ENCODE data around the gene RILPL1. TPM values are rescaled to one million over a fixed set of nuclear protein-coding genes. Genes with fewer than 3 reads are reported as not detected.
"Not testable (repeated sequence)": the region's sequence is repeated elsewhere in the genome, so short reads cannot be mapped to it uniquely, and the experiment has no call there.

Gene RILPL1
- polyA plus RNA-seq, 1 donor (not counting 4 experiments of a cell fraction or from before 2014, with no cell fraction given) = 17.0 TPM

DNA sequence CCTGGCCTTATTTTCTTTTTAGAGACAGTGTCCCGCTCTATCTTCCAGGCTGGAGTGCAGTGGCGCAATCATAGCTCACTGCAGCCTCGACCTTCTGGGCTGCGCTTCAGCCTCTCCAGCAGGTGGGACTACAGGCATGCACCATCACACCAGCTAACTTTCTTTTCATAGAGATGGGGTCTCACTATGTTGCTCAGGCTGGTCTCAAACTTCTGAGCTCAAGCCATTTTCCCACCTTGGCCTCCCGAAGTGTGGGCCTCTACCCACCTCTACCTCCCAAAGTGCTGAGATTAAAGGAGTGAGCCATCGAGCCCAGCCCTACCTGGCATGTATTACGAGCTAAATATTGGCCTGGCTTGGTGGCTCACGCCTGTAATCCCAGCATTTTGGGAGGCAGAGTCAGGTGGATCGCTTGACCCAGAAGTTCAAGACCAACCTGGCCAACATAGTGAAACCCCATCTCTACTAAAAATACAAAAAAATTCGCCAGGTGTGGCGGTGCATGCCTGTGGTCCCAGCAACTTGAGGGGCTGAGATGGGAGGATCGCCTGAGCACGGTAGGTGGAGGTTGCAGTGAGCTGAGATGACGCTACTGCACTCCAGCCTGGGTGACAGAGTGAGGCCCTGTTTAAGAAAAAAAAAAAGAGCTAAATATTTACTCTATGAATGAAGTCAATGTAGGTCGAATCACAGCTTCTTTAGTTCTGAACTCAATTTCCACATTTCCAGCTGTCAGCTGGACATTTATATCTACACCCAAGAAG lies 7.6 kb upstream of the RILPL1 start:
- Histone ChIP-seq H2AFZ (ENCODE audit: control insufficient read depth, low read length) (no peak overlapping the region), H3K79me2 (ENCODE audit: control insufficient read depth, insufficient read depth, low read length) (no peaks in the 10 kb centered on the region), H3K27ac (ENCODE audit: control insufficient read depth, insufficient read depth, low read length) (no peak overlapping the region), H3K9me3 (ENCODE audit: control insufficient read depth, low read depth, low read length) (no peaks in the 10 kb centered on the region), H3K36me3 (ENCODE audit: control insufficient read depth in 2 of 2, extremely low read depth in 1 of 2, insufficient read depth in 2 of 2, low read length in 2 of 2) (no peaks in the 10 kb centered on the region), H3K4me1 (ENCODE audit: control insufficient read depth, extremely low read depth, insufficient read depth, low read length) (peaks cover 2% of the 10 kb centered on the region), H3K9ac (ENCODE audit: control insufficient read depth, extremely low read depth, insufficient read depth, low read length) (no peak overlapping the region), H3K4me2 (ENCODE audit: control insufficient read depth, extremely low read depth, insufficient read depth, low read depth, low read length) (no peak overlapping the region), H4K20me1 (ENCODE audit: control insufficient read depth, extremely low read depth, insufficient read depth, low read length) (no peaks in the 10 kb centered on the region), H3K4me3 (ENCODE audit: control insufficient read depth in 2 of 3, extremely low read depth in 1 of 3, insufficient read depth in 2 of 3, low read depth in 1 of 3, low read length in 3 of 3) (no peak overlapping the region), H3K27me3 (ENCODE audit: control insufficient read depth, extremely low read depth, insufficient read depth, low read length) (no peaks in the 10 kb centered on the region), H3K9me1 (ENCODE audit: control insufficient read depth, extremely low read depth, insufficient read depth, low read length) (no peaks in the 10 kb centered on the region)
- FAIRE-seq (no peak), DNase-seq (ENCODE audit: low read depth, low spot score) (no peak)
- no peak for TF ChIP-seq EZH2 (IDR thresholded peaks at IDR 0.05; ENCODE audit: low read length)
- TF ChIP-seq, protein P1, sequence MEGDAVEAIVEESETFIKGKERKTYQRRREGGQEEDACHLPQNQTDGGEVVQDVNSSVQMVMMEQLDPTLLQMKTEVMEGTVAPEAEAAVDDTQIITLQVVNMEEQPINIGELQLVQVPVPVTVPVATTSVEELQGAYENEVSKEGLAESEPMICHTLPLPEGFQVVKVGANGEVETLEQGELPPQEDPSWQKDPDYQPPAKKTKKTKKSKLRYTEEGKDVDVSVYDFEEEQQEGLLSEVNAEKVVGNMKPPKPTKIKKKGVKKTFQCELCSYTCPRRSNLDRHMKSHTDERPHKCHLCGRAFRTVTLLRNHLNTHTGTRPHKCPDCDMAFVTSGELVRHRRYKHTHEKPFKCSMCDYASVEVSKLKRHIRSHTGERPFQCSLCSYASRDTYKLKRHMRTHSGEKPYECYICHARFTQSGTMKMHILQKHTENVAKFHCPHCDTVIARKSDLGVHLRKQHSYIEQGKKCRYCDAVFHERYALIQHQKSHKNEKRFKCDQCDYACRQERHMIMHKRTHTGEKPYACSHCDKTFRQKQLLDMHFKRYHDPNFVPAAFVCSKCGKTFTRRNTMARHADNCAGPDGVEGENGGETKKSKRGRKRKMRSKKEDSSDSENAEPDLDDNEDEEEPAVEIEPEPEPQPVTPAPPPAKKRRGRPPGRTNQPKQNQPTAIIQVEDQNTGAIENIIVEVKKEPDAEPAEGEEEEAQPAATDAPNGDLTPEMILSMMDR (optimal IDR thresholded peaks at IDR 0.05 in 1 of 3, IDR thresholded peaks at IDR 0.05 in 1 of 3, conservative IDR thresholded peaks at IDR 0.05 in 1 of 3; ENCODE audit: extremely low read depth in 1 of 3, insufficient read depth in 2 of 3, low read length in 3 of 3) = peak in 1 of 3 experiments; percentile 9
- dilution Hi-C loops (cut with MboI; ENCODE audit: extremely low pct_ligation_motif_present, low sequenced_read_pairs) = no loop called here

DNA sequence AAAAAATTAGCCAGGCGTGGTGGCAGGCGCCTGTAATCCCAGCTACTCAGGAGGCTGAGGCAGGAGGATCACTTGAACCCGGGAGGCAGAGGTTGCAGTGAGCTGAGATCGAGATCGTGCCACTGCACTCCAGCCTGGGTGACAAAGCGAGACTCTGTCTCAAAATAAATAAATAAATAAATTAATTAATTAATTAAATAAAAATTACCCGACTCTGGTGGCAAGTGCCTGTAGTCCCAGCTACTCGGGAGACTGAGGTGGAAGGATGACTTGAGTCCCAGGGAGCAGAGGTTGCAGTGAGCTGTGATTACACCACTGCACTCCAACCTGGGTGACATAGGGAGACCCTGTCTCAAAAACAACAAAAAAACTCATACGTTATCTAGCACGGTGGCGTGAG lies 2.4 kb upstream of the RILPL1 start:
- H3K27me3 ChIP-seq (ENCODE audit: control insufficient read depth, extremely low read depth, insufficient read depth, low read length); H2AFZ ChIP-seq (ENCODE audit: control insufficient read depth, low read length); DNase-seq (ENCODE audit: low read depth, low spot score); dilution Hi-C loops (cut with MboI; ENCODE audit: extremely low pct_ligation_motif_present, low sequenced_read_pairs); H3K4me3 ChIP-seq (ENCODE audit: control insufficient read depth in 2 of 3, extremely low read depth in 1 of 3, insufficient read depth in 2 of 3, low read depth in 1 of 3, low read length in 3 of 3); H3K9ac ChIP-seq (ENCODE audit: control insufficient read depth, extremely low read depth, insufficient read depth, low read length); H3K9me1 ChIP-seq (ENCODE audit: control insufficient read depth, extremely low read depth, insufficient read depth, low read length); H3K36me3 ChIP-seq (ENCODE audit: control insufficient read depth in 2 of 2, extremely low read depth in 1 of 2, insufficient read depth in 2 of 2, low read length in 2 of 2); H3K4me2 ChIP-seq (ENCODE audit: control insufficient read depth, extremely low read depth, insufficient read depth, low read depth, low read length); FAIRE-seq; H3K27ac ChIP-seq (ENCODE audit: control insufficient read depth, insufficient read depth, low read length); H4K20me1 ChIP-seq (ENCODE audit: control insufficient read depth, extremely low read depth, insufficient read depth, low read length); H3K9me3 ChIP-seq (ENCODE audit: control insufficient read depth, low read depth, low read length): not testable (repeated sequence)
- H3K4me1 ChIP-seq (ENCODE audit: control insufficient read depth, extremely low read depth, insufficient read depth, low read length) = peaks cover 16% of the 10 kb centered on the region
- peaks cover 22% of the 10 kb centered on the region for H3K79me2 ChIP-seq (ENCODE audit: control insufficient read depth, insufficient read depth, low read length)
